Measurements from ENCODE around the gene METTL6. TPM values are rescaled to one million over a fixed set of nuclear protein-coding genes. Genes with fewer than 3 reads are reported as not detected.

The METTL6 gene
- total RNA-seq, 2 donors from 2014 or later = 12.5 to 14.8 TPM

DNA sequence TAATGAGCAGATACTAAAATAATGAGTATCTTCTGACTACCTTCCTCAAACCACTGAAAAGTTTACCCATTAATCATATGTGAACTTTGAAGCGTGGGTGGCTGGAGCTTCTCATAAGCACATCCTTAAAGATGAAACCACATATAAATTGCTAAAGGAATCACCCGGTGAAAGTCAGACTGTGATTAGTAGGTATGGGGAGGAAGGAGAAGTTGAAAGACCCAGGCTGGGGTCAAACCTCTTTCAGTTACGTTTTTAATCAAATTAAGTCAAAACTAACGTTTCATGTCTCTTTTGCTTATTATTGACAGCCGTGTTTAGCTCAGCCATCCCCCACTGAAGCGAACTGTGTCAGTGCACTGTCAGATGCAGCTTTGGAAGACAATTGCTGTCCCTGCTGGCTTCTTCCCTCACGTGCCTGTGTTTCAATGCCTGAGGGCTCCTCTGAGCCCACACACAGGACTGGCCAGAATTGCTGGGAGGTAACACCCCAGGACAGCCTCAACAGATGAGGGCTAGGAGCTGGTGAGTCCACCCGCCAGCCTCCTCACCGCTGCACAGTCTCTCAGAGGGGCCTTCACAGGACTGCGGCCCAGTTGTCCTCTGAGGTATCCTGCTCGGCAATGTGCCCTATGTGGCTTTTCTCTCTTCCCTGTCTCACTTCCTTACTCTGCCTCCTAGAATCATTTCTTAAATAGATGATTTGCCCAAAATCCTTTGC is 65.7 kb downstream of the METTL6 start:
- Histone ChIP-seq H3K36me3 (no peaks in the 10 kb centered on the region), H3K9me3 (no peaks in the 10 kb centered on the region), H3K4me3 (no peak overlapping the region), H3K4me1 (replicated peaks) (no peaks in the 10 kb centered on the region), H3K27ac (no peak overlapping the region), H3K27me3 (replicated peaks; ENCODE audit: insufficient read depth) (no peaks in the 10 kb centered on the region)
- TF ChIP-seq, protein P1, sequence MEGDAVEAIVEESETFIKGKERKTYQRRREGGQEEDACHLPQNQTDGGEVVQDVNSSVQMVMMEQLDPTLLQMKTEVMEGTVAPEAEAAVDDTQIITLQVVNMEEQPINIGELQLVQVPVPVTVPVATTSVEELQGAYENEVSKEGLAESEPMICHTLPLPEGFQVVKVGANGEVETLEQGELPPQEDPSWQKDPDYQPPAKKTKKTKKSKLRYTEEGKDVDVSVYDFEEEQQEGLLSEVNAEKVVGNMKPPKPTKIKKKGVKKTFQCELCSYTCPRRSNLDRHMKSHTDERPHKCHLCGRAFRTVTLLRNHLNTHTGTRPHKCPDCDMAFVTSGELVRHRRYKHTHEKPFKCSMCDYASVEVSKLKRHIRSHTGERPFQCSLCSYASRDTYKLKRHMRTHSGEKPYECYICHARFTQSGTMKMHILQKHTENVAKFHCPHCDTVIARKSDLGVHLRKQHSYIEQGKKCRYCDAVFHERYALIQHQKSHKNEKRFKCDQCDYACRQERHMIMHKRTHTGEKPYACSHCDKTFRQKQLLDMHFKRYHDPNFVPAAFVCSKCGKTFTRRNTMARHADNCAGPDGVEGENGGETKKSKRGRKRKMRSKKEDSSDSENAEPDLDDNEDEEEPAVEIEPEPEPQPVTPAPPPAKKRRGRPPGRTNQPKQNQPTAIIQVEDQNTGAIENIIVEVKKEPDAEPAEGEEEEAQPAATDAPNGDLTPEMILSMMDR (IDR thresholded peaks at IDR 0.05) = no peak
- TF ChIP-seq POLR2A (IDR thresholded peaks at IDR 0.05) = no peak
- no peak for TF ChIP-seq POLR2AphosphoS5 (IDR thresholded peaks at IDR 0.05)
- 56% methylated on average over 11 of the region's 11 CpGs for WGBS
- intact Hi-C loops (cut with DNase I) = no loop called here
- DNase-seq (ENCODE audit: low spot score) = no peak

DNA sequence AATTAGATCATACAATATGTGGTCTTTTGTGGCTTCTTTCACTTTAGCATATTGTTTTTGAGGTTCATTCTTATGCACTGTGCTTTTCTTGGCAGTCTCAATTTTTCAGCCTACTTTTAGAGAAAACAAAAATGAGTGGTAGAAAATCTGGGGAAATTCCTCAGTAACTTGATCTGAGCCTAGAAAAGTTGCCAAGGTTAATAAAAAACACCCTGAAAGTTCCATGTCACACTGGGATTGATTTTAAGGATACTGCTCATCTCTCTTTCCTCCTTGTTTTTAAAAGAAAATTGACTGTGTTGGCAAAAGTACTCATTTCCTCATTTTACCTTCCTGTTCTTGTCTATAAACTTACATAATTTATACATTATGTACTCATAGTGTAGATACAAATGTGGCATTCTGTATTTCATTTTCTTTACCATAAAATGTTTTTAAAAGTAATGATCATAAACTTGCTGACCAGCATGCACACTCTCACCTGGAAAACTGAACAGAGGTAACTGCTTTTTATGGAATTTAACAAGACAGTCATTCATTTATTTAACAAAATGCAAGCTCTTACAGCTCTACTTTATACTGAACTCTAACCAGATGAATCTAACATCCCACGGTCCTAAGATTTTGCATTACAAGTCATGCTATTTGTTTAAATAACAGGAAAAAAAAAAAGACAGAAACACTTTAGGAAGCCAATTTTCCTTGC is 66.4 kb downstream of the METTL6 start:
- no peaks in the 10 kb centered on the region for H3K27me3 ChIP-seq (replicated peaks; ENCODE audit: insufficient read depth)
- no peaks in the 10 kb centered on the region for H3K9me3 ChIP-seq
- intact Hi-C loops (cut with DNase I) = no loop called here
- no peaks in the 10 kb centered on the region for H3K36me3 ChIP-seq
- 29% methylated on average over 1 of the region's 1 CpG for WGBS
- H3K4me3 ChIP-seq = no peak overlapping the region
- TF ChIP-seq POLR2AphosphoS5 (IDR thresholded peaks at IDR 0.05) = no peak
- TF ChIP-seq, protein P1 (IDR thresholded peaks at IDR 0.05) = no peak
- no peak for TF ChIP-seq POLR2A (IDR thresholded peaks at IDR 0.05)
- no peak for DNase-seq (ENCODE audit: low spot score)
- H3K27ac ChIP-seq = no peak overlapping the region
- no peaks in the 10 kb centered on the region for H3K4me1 ChIP-seq (replicated peaks)

Small RNA genes lying within 50 kb of the gene (small RNA-seq; reads per million reads assigned to genes)
- gene HMGN2P7 (0 reads per million in 2 donors), gene RNU6-1024P (0 reads per million in 2 donors)

Other genes starting within 250 kb of the METTL6 start
- 10 to 100 TPM; 45.1 to 46.7 TPM for gene CAPN7, start 221.3 kb downstream of the METTL6 start, total RNA-seq
- gene SH3BP5, start 95.0 kb downstream of the METTL6 start, total RNA-seq = 10 to 100 TPM; 13.3 to 71.6 TPM
- gene EAF1, start 54 bp upstream of the METTL6 start, total RNA-seq = 10 to 100 TPM; 25.5 to 30.9 TPM
- gene COLQ, start 94.2 kb upstream of the METTL6 start, total RNA-seq = 1 to 10 TPM in 1 of 2 donors, under 1 TPM in 1; 0.87 to 3.9 TPM
- 10 to 100 TPM; 27.9 to 30.6 TPM for gene HACL1, start 174.0 kb upstream of the METTL6 start, total RNA-seq
- gene BTD, start 174.2 kb upstream of the METTL6 start, total RNA-seq = 10 to 100 TPM; 34.4 to 42.7 TPM